ENCODE data around the gene MATN1.

The MATN1 gene

DNA sequence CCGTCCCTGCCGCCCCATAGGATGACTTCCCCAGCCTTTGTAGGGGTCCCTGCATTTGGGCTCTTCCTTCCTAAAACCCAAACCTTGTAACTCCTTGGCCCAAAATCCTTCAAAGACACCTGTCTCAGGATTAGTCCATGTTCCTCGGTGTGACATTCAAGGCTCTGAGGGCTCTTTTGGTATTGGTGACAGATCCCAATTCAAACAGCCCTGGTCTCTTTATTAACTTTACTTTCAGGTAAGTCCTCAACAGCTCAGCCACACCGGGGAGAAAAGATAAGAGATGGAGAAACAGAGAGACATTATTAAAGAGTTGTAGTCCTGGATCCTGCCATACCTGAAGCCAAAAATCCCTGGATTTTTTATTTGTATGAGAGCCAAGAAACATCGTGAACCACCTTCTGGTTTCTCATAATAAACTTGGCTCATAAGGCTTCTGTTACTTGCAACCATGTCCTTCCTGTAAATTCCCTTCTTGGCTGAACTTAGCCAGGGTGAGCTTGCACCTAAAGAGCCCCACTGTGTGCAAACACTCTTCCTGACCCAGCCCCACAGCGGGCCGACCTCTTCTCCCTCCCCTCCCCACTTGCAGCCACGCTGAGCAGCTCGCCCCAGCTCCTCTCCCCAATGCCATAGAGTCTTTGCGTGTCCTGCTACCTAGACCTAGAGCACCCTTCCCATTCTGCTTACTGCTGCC is 7.9 kb upstream of the MATN1 start:
- DNase-seq = no peak

DNA sequence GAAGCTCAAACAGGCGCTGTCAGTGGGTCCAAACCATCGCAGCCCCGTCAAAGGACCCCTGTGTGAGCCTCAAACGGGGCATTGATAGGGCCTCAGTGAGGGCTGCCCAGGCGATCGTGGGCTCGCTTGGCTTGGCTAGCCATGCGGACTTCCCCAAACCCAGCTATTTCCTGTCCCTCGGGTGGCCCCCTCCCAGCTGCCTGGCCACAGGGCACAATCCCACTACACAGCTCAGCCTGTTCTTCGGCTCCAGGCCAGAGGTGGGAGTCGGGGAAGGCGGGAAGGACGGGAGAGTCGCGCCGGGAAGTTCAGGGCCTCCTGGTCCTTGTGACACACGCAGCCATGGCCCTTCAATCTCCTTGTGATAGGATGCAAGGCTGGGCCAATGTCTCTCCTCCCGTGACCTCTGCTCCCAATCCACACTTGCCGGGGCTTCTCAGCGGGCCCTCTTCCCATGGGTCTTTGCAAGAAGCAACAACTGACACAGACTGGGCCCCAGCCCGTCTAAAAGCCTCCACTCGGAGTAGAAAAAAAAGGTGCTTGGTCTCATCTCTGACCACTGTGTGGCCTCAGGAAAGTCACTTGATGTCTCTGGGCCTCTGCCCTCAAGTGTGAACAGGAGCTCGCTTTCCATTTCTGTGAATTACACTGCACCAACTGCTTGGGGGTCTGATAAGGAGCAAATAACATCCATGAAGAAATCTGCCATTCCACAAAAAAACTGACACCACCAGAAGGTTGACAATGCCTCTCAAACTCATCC is 7.1 kb upstream of the MATN1 start:
- DNase-seq = no peak

DNA sequence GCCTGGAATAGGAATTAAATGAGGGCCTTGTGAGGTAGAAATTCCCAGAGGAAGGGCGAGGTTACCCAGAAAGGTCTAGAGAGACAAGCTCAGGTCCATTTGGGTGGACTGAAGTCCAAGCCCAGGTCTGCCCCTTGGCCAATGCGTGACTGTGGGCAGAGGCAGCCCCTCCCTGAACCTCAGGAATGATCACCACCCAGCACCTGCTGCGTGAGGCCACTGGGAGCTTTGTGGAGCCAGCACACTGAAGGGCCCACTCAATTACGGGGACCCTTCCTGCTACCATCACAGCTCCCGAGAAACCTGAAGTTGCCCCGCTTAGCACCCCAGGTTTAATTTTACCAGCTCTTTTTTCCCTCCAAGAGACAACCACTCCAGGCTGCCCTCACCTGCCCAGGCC is 6.5 kb upstream of the MATN1 start:
- no peak for DNase-seq

DNA sequence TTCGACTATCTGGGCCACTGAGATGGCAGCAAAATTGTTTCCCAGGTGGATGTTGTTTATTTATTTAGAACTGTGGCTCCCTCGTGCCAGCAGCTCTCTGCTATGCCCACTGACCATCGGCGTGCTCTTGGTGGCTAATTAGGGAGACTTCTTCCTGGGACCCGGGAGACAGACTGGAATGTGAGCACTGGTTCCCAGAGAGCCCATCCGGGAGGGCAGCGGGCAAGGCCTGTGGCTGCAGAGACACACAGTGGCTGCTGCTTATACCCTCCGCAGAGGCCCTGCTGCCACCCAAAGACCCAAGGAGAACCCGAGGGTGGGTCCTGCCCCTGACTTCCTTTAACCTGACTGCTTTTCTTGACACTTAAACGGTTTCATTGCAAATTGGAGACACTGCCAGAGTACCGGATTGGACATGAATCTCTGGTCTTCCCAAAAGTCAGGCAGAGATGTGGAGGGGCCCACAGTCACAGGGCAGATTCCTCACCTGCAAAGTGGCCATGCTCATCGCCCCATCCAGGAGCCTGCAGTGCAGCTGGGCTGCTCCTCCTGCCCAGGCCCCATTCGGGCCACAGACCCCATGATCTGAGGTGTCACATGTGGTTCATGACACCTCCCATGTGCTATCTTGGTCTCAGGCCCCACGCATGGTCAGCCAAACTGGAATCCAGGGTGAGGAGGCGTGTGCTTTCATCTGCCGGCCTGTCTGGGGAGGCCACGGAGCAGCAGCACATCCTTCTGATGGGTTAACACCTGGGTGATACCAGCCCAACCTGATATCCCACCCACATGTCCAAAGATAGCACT is 5.7 kb upstream of the MATN1 start:
- DNase-seq = no peak

DNA sequence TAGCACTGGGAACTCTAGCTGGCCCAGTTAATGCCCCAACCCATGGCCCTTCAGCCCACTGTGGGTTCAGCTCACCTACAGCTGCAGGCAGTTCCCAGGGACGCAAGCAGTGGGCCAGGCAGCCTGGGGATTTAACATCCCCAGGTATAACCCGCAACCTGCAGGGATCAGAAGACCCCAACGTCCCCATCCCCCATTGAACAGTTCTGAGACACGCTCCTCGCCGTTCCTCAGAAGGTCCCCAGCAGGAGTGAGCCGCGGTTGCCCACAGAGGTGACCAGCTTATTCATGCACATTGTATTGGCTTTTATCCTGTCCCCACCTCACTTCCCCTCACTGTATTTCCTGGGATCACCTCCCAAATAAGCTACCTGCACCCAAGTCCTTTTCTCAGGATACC is 5.0 kb upstream of the MATN1 start:
- no peak for DNase-seq

DNA sequence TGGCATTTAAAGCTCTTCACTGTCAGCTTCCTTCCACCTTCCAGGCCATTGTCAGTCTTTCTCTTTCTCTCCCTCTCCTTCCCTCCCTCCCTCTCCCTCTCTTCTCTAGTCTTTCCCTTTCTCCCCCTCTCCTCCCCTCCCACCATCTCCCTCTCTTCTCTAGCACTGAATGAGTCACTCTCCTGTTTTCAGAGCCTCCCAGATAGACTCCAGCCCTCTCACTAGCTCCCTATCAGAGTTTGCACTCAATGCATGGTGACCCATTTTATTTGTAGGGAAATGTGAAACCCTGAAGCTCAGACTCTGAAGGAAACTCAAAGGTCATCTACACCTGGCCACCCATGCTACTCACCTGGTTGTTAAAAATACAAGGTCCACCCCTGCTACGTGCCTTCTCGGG is 4.4 kb upstream of the MATN1 start:
- DNase-seq = no peak

DNA sequence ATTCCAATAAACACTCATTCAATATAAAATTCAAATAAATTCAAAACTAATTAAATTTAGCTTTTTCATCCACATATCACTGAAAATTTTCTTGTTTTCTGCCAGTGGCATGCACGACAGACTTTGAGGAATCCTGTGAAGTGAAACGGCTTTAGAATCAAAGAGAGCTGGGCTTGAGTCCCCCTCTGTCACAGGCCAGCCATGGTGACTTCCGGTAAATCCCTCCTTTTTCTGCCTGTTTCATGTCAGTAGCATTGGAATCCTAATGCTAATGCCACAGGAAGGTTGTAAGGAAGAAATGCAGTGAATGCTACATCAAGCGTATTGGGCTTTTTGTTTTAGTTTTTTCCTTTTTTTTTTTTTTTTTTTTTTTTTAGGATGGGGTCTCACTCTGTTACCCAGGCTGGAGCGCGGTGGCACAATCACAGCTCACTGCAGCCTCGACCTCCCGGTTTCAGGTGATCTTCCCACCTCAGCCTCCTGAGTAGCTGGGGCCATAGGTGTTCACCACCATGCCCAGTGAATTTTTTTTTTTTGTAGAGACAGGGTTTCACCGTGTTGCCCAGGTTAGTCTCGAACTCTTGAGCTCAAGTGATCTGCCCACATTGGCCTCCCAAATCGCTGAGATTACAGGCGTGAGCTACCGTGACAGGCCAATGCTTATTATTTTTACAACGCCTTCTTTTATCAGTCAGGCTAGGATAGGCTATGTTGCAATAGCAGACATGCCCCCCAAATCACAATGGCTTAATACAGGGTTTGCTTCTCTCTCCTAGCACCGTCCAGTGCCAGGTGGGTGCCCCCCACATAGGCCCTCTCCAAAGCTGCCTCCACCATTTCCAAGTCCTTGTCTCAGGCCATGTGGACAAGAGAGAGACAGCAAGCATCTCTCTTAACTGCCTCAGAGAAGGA is 3.6 kb upstream of the MATN1 start:
- no peak for DNase-seq

DNA sequence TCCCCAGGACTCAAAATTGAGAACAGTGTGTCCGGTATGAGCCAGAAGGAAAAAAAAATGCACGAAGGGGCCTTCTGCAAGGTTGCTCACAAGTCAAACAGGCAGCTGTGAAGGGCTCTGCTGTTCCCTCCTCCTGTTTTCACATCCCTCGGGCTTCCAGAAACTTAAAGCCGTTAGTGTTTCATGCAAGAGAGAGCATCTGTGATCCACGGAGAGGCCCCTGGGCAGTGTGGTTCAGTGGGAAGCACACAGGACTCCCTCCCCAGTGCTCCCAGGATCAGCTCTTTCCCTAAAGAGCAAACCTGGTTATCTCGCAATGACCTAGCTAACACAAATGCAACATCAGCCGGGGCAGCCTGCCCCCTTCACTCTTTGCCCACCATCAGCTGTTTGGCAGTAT is 2.9 kb upstream of the MATN1 start:
- no peak for DNase-seq

DNA sequence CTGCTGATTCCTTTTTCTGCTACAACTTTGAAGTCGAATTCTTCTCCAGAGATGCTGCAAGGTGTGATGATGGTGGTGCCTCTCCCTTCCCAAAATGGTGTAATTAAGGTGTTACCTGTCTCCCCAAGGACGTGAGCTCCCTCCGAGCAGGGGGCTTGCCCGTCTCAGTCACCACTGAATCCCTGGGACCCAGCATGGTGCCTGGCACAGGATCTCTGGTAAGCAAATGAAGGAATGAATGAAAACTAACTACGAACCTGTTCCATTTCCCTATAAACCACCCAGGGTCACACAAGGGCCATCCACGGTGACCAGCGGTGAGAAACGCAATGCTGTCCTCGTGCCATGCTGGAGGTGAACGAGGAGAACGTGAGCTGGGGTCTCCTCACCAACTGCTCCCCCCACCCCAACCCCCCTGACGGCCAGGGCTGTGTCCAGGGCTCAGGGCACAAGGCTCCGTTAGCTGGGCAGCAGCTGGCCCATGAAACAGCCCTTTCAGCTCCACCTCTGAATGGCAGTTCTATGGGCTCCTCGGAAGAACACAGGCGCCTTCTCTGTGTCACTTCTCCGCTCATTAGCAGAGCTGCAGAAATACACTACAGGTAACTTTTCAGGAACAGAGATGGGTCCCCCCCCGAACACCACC is 2.2 kb upstream of the MATN1 start:
- DNase-seq = no peak

DNA sequence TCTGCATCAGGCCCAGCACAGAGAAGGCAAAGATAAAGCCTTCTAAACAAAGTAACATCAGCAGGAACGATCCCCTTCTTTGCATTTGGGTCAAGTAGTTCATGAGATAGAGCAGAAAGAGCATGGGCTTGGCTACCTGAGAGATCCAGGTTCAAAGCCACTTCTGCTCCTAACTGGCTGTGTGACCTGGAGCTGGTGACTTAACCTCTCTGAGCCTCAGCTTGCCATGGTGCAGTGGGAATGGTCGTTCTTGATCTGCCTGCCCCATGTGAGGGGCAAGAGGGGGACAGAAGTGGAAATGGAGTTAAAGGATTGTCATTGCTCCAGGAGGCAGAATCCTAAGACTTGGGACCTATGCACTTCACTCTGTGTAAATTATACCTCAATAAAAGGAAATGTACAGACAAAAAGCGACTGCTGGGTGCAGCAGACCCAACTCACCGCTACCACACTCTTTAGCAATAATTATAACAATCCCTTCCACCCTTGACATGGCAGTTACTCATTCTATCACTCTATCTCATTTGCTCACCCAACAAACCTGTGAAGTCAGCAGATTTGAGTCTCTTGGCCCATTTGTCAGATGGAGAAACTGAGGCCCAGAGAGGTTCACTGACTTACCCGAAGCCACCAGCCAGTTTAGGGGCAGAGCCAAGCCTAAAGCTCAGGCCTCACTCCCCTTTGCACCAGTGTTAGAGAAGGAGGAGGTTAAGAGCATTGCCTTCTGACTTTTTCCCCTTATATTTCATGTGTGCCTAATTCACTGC is 1.5 kb upstream of the MATN1 start:
- no peak for DNase-seq

DNA sequence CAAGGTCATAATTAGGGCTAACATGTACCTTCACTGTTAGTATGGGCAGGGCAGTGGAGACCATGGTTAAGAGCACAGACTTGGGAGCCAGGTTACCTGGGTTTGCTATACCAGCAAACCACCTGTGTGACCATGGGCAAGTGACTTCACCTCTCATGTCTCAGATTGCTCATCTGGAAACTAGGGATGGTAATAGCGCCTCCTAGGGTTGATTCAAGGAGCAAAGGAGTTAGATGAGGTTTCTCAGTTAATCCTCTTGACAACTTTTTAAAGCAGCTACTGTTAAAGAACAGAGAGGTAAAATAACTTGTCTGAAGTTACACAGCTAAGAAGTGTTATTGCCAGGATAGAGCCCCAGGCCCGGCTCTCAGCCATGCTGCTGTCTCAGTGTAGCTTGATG is 790 bp upstream of the MATN1 start:
- DNase-seq = no peak

DNA sequence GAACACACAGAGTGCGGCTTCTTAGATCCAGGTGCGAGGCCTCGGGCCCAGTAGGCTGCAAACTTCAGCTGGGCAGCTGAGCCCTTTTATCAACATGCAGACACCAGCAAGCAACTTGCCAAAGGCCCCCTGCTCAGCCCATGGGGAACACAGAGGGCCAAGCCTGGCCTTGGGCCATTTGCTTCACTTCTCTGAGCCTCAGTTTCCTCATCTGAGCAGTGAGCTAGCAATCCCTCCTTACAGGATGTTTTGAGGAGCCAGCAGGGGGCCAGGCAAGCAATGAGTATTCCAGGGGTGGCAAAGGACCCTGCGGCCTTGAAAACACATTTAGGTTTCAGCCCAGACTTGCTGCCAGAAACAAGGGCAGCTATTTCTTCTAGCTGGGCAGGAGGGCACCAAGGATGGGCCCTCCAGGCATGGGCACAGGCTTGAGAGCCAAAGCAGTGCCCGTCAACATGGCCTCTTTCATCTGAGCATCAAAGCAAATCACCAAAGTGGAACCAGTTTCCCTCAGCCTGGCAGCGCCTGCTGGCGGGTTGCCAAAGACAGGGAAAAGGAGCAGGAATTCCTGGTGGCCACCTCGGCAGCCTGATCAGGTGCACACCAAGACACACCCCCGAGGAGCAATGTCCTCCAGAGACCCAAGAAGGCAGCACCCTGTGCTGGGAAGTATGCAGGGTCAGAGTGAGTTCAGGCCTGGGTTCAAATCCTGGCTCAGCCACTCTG is 1.4 kb downstream of the MATN1 start:
- no peak for DNase-seq

DNA sequence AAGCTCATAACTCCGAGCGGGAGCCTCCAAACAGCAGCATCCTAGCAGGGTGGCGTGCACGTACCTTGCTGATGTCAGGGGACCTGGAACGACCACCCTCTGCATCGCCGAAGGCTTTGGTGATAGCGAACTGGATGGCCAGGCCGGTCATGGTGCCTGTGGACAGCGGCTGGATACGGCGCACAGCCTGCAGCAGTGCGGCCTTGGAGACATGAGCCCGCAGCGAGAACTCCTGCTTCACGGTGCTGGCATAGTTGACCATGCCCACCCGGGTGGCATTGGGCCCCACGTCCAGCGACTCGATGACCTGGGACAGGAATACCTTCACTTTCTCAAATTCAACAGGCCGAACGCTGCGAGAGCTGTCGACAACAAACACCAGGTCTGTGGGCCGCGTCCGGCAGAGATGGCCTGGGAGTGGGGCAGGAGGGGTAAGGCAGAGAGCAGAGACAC is 2.0 kb downstream of the MATN1 start:
- DNase-seq = no peak

DNA sequence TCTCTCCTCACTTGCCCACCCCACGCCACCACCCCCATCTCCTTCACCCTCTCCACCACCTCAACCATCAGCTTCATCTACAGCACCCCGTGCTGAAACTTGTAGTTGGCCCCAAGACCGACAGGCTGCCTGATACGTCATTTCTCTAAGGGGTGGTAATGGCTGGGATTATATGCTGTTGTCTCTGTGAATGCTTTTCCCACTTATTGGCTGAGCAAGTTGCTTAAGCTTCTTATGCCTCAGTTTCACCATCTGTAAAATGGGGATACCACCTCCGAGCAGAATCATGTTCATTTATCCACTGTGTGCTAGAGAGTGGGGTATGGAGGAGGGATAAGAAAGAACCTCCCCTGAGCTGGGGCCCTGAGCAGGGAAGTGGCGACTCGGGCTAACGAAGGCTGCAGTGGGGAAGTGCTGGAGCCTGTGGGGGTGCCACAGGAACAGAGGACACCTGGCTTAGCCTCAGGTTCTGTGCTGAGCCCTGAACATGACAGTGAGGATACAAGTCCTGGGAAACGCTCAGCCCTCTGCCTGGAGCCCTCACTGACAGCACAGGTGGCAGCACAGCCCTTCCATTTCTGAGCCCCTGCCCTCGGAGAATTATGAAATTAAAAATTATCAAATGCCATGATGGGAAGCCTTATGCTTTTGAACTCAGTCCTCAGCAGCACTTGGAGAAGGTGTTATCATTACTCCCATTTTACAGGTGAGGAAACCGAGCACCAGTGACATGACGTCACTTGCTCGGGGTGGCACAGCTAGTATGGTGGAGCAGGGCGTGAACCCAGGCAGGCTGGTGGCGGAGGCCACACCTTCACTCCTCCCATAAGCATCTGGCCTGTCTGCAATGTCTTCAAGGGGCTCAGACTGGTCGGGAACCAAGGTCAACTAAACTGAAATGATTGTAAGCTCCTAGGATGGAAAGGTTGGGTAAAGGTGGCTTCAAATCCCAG is 2.8 kb downstream of the MATN1 start:
- no peak for DNase-seq

DNA sequence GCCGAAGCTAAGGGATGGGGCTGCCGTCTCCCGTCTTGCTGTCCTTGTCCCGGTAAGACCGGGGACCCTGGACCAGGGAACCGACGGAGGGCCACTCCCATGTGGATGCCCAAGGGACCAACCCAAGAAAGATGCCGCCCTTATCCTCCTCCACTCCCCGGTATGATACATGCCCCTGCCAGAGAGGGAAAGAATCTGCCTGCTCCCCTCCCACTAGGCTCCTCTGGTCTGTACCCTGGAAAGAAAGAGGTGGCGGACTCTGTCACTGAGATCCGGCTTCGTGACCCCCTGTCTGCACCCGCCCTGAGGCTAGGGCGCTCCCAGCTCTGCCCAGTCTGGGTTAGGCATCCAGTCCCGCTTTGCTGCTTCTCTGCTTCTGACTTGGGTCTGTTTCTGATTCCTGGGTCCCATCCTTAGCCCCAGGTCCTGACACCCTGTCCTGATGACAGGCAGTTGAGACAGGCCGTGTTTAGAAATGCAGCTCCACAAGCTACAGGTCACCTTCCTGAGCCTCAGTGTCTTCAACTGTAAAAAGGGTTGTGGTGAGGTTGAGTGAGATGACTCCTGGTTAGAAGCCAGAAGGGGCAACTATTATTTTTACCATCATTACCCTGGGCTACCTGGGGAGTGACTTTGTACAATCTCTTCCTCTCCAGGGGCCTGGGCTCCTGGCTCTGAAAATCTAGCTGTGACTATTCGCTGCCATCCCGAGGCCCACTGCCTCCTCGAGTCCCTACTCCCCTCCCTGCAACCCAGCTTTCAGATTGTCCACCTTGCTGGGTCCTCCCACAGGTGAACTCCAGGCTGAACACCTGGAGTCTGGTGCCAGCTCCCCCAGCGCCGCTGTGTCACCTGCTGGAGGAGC is 3.7 kb downstream of the MATN1 start:
- peak in 1 of 2 donors; percentile 64 for DNase-seq

DNA sequence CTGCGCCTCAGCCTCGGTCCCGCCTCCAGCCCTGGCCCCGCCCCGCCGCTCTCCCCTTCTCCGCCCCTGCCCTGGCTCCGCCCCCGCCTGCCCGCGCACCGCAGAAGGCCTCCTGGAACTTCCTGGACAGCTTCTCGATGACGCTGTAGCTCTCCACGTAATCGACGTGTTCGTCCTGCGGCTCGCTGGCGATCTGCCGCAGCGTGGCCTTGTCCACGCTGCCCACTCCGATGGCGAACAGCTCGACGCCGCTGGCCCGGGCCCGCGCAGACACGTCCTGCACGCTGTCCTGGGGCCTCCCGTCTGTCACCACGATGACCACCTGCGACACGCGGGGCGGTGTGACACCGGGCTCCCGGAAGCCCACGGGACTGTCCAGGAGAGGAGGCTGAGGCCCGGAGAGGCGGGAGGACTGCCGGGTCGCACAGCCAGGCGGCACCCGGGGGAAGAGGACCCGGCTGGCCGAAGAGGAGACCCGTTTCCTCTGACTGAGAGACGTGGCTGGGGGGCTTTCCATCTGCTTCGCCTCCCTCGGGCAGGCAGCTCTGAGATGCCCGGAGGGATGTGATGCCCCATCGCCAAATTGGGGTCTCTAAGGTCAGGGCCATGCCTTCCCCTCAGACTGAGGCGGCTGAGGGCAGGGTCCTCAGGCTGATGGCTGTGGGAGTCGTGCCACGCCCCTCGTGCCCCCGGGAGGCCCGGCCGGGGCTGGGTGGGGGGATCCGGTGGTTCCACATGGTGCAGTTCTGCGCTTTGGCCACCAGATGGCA is 4.6 kb downstream of the MATN1 start:
- peak in 1 of 2 donors; percentile 98 for DNase-seq

DNA sequence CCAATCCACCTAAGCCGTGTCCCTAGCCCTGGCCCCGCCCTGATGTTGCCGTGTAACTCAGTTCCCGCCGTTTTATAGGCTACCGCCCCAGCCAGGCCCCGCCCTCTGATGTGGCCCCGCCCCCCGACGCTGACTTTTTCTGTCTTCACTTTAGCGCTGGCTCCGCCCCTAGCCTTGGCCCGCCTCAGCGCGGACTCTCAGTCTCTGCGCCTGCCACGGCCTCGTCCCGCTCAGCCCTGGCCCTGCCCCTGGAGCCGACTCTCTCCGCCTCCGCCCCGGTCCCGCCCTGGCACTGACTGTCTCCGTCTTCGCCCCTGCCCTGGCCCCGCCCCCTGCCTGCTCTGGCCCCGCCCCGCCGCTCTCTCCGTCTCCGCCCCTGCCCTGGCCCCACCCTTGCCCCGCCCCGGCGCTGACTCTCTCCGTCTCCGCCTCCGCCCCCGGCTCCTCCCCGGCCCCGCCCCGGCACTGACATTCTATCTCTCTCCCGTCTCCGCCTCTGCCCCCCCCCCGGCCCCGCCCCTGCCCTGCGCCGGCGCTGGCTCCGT is 5.2 kb downstream of the MATN1 start:
- peak; percentile 98 for DNase-seq
